Measurements from ENCODE around the gene TCL1A.

TCL1A gene

GRCh38 chr14:95662376-95663186 is 51.3 kb downstream of the TCL1A start:
- Histone ChIP-seq H3K18ac (ENCODE audit: low read length) (no peak overlapping the region), H2BK5ac (ENCODE audit: low read length) (no peak overlapping the region), H3K4me1 (ENCODE audit: control insufficient read depth in 2 of 2, insufficient read depth in 1 of 2, low read depth in 1 of 2, low read length in 2 of 2) (peaks cover 0 to 8% of the 10 kb centered on the region in 2 donors), H3K9ac (ENCODE audit: low read depth, low read length, poor library complexity) (no peak overlapping the region), H3K14ac (ENCODE audit: low read length) (no peak overlapping the region), H3K9me3 (replicated peaks in 1 of 2; ENCODE audit: control insufficient read depth in 2 of 2, insufficient read depth in 1 of 2, low read depth in 1 of 2, low read length in 2 of 2) (no peaks in the 10 kb centered on the region), H2BK12ac (ENCODE audit: low read length) (no peak overlapping the region), H3K27ac (replicated peaks; ENCODE audit: low read length) (no peak overlapping the region), H4K91ac (ENCODE audit: low read depth, low read length, poor library complexity) (no peak overlapping the region), H3K4me2 (ENCODE audit: insufficient read depth, low read length, poor library complexity, severe bottlenecking) (no peak overlapping the region), H2BK15ac (ENCODE audit: low read length) (no peak overlapping the region), H2BK120ac (ENCODE audit: low read depth, low read length) (no peak overlapping the region), H2AK5ac (ENCODE audit: low read depth, low read length) (no peak overlapping the region), H3K4ac (ENCODE audit: low read length) (no peak overlapping the region), H3K27me3 (ENCODE audit: control insufficient read depth in 3 of 3, insufficient read depth in 3 of 3, low read depth in 1 of 3, low read length in 3 of 3) (peaks cover 0 to 7% (median 0%) of the 10 kb centered on the region in 3 experiments), H3K4me3 (ENCODE audit: low read length in 2 of 2) (no peak overlapping the region), H3K36me3 (replicated peaks in 1 of 2; ENCODE audit: control insufficient read depth in 2 of 2, insufficient read depth in 2 of 2, low read length in 2 of 2) (no peaks in the 10 kb centered on the region), H2AFZ (ENCODE audit: low read length) (no peak overlapping the region), H4K8ac (ENCODE audit: low read depth, low read length) (no peak overlapping the region), H3K23ac (ENCODE audit: low read depth, low read length, poor library complexity) (no peak overlapping the region), H3K79me1 (ENCODE audit: low read depth, low read length) (no peaks in the 10 kb centered on the region)
- no peak for DNase-seq (ENCODE audit: low spot score)
- whole genome bisulfite sequencing, 2 donors (ENCODE audit: extremely low coverage in 2 of 2, insufficient read length in 2 of 2, insufficient replicate concordance in 1 of 2), result no CpG with 5 or more reads among the region's 4 CpGs

- H3K36me3 ChIP-seq (replicated peaks in 1 of 2; ENCODE audit: control insufficient read depth in 2 of 2, insufficient read depth in 2 of 2, low read length in 2 of 2), result no peaks in the 10 kb centered on the region
- H3K79me1 ChIP-seq (ENCODE audit: low read depth, low read length), result no peaks in the 10 kb centered on the region
- H3K4me2 ChIP-seq (ENCODE audit: insufficient read depth, low read length, poor library complexity, severe bottlenecking), result no peak overlapping the region
- no peak overlapping the region for H3K4ac ChIP-seq (ENCODE audit: low read length)
- H2AK5ac ChIP-seq (ENCODE audit: low read depth, low read length), result no peak overlapping the region
- H3K4me1 ChIP-seq (ENCODE audit: control insufficient read depth in 2 of 2, insufficient read depth in 1 of 2, low read depth in 1 of 2, low read length in 2 of 2), result peaks cover 0 to 6% of the 10 kb centered on the region in 2 donors
- H2BK12ac ChIP-seq (ENCODE audit: low read length), result no peak overlapping the region
- H3K9ac ChIP-seq (ENCODE audit: low read depth, low read length, poor library complexity), result no peak overlapping the region
- no peak overlapping the region for H2BK120ac ChIP-seq (ENCODE audit: low read depth, low read length)
- DNase-seq (ENCODE audit: low spot score), result no peak
- H3K27me3 ChIP-seq (ENCODE audit: control insufficient read depth in 3 of 3, insufficient read depth in 3 of 3, low read depth in 1 of 3, low read length in 3 of 3), result peaks cover 0 to 7% (median 0%) of the 10 kb centered on the region in 3 experiments
- H3K23ac ChIP-seq (ENCODE audit: low read depth, low read length, poor library complexity), result no peak overlapping the region
- no peak overlapping the region for H4K91ac ChIP-seq (ENCODE audit: low read depth, low read length, poor library complexity)
- H3K9me3 ChIP-seq (replicated peaks in 1 of 2; ENCODE audit: control insufficient read depth in 2 of 2, insufficient read depth in 1 of 2, low read depth in 1 of 2, low read length in 2 of 2), result no peaks in the 10 kb centered on the region
- no CpG with 5 or more reads among the region's 13 CpGs for WGBS, 2 donors (ENCODE audit: extremely low coverage in 2 of 2, insufficient read length in 2 of 2, insufficient replicate concordance in 1 of 2)
- no peak overlapping the region for H2BK5ac ChIP-seq (ENCODE audit: low read length)
- no peak overlapping the region for H3K4me3 ChIP-seq (ENCODE audit: low read length in 2 of 2)
- H2BK15ac ChIP-seq (ENCODE audit: low read length), result no peak overlapping the region
- no peak overlapping the region for H2AFZ ChIP-seq (ENCODE audit: low read length)
- H3K14ac ChIP-seq (ENCODE audit: low read length), result no peak overlapping the region
- H3K27ac ChIP-seq (replicated peaks; ENCODE audit: low read length), result no peak overlapping the region
- H3K18ac ChIP-seq (ENCODE audit: low read length), result peak overlapping the region; percentile 7
- no peak overlapping the region for H4K8ac ChIP-seq (ENCODE audit: low read depth, low read length)
These were observed 53.0 kb downstream of the TCL1A start for GRCh38 chr14:95660651-95661515.

- no peak overlapping the region for H3K23ac ChIP-seq (ENCODE audit: low read depth, low read length, poor library complexity)
- peaks cover 0 to 4% of the 10 kb centered on the region in 2 donors for H3K4me1 ChIP-seq (ENCODE audit: control insufficient read depth in 2 of 2, insufficient read depth in 1 of 2, low read depth in 1 of 2, low read length in 2 of 2)
- H2AFZ ChIP-seq (ENCODE audit: low read length), result no peak overlapping the region
- no peak overlapping the region for H2BK120ac ChIP-seq (ENCODE audit: low read depth, low read length)
- H4K91ac ChIP-seq (ENCODE audit: low read depth, low read length, poor library complexity), result no peak overlapping the region
- H3K27me3 ChIP-seq (ENCODE audit: control insufficient read depth in 3 of 3, insufficient read depth in 3 of 3, low read depth in 1 of 3, low read length in 3 of 3), result peaks cover 0 to 7% (median 0%) of the 10 kb centered on the region in 3 experiments
- H4K8ac ChIP-seq (ENCODE audit: low read depth, low read length), result no peak overlapping the region
- H3K27ac ChIP-seq (replicated peaks; ENCODE audit: low read length), result no peak overlapping the region
- H2BK12ac ChIP-seq (ENCODE audit: low read length), result no peak overlapping the region
- no peaks in the 10 kb centered on the region for H3K79me1 ChIP-seq (ENCODE audit: low read depth, low read length)
- no peak overlapping the region for H3K4ac ChIP-seq (ENCODE audit: low read length)
- WGBS, 2 donors (ENCODE audit: extremely low coverage in 2 of 2, insufficient read length in 2 of 2, insufficient replicate concordance in 1 of 2), result no CpG with 5 or more reads among the region's 5 CpGs
- no peaks in the 10 kb centered on the region for H3K36me3 ChIP-seq (replicated peaks in 1 of 2; ENCODE audit: control insufficient read depth in 2 of 2, insufficient read depth in 2 of 2, low read length in 2 of 2)
- DNase-seq (ENCODE audit: low spot score), result no peak
- H2BK15ac ChIP-seq (ENCODE audit: low read length), result peak overlapping the region; percentile 2
- no peak overlapping the region for H3K9ac ChIP-seq (ENCODE audit: low read depth, low read length, poor library complexity)
- no peak overlapping the region for H2BK5ac ChIP-seq (ENCODE audit: low read length)
- no peak overlapping the region for H3K14ac ChIP-seq (ENCODE audit: low read length)
- peak overlapping the region; percentile 15 for H2AK5ac ChIP-seq (ENCODE audit: low read depth, low read length)
- no peak overlapping the region for H3K4me3 ChIP-seq (ENCODE audit: low read length in 2 of 2)
- H3K4me2 ChIP-seq (ENCODE audit: insufficient read depth, low read length, poor library complexity, severe bottlenecking), result no peak overlapping the region
- no peak overlapping the region for H3K18ac ChIP-seq (ENCODE audit: low read length)
- no peaks in the 10 kb centered on the region for H3K9me3 ChIP-seq (replicated peaks in 1 of 2; ENCODE audit: control insufficient read depth in 2 of 2, insufficient read depth in 1 of 2, low read depth in 1 of 2, low read length in 2 of 2)
These were observed 53.9 kb downstream of the TCL1A start for GRCh38 chr14:95659990-95660385.

Measured in neuronal stem cell (in vitro differentiated cells).